ENCODE results near the gene S100PBP. TPM values are rescaled to one million over a fixed set of nuclear protein-coding genes. Genes with fewer than 3 reads are reported as not detected.

S100PBP gene
- total and polyA plus RNA-seq, 3 donors from 2014 or later, result 99.7 to 133 (median 120) TPM

GRCh38 chr1:32885676-32886003 lies 68.2 kb downstream of the S100PBP start:
- H3K4me1 ChIP-seq, result peaks cover 4% of the 10 kb centered on the region

GRCh38 chr1:32886004-32886827 lies 68.8 kb downstream of the S100PBP start, which contains the start of gene HPCA:
Gene HPCA (plus strand): TSS chr1:32886491. CDS start chr1:32888899, 2,408 bp downstream.
- Histone ChIP-seq H3K27ac (no peak within 1 kb of the TSS), H3K36me3 (ENCODE audit: low read depth, missing control alignments) (no peaks in the 10 kb centered on the region), H3K4me1 (peaks cover 4% of the 10 kb centered on the region), H3K27me3 (no peaks in the 10 kb centered on the region), H3K4me3 (peak within 1 kb of the TSS; percentile 20 to 26), H3K9me3 (no peaks in the 10 kb centered on the region)
- TF ChIP-seq CTCF (IDR thresholded peaks at IDR 0.05) (peak; percentile 11 to 43 (median 23)), POLR2A (IDR thresholded peaks at IDR 0.05) (no peak)
- DNase-seq, result peak; percentile 77
- intact Hi-C loops (cut with DNase I; ENCODE audit: low total_unique reads), result no loop called here
- WGBS, 2 donors, result 2% methylated on average over 9 to 62 of the region's 79 CpGs

More at GRCh38 chr1:32885676-32886003, 68.2 kb downstream of the S100PBP start:
- TF ChIP-seq POLR2A (IDR thresholded peaks at IDR 0.05), result no peak
- no peak for TF ChIP-seq CTCF (IDR thresholded peaks at IDR 0.05)
- Histone ChIP-seq H3K27me3 (no peaks in the 10 kb centered on the region), H3K4me3 (no peak overlapping the region), H3K36me3 (ENCODE audit: low read depth, missing control alignments) (no peaks in the 10 kb centered on the region), H3K27ac (no peak overlapping the region), H3K9me3 (no peaks in the 10 kb centered on the region)
- WGBS, 2 donors, result 5 to 7% methylated on average over 8 of the region's 8 CpGs
- intact Hi-C loops (cut with DNase I; ENCODE audit: low total_unique reads), result no loop called here
- DNase-seq, result no peak

GRCh38 chr1:32886828-32887414 lies 69.5 kb downstream of the S100PBP start:
- Histone ChIP-seq H3K4me1 (peaks cover 2% of the 10 kb centered on the region), H3K27me3 (no peaks in the 10 kb centered on the region), H3K27ac (no peak overlapping the region), H3K9me3 (no peaks in the 10 kb centered on the region), H3K36me3 (ENCODE audit: low read depth, missing control alignments) (no peaks in the 10 kb centered on the region), H3K4me3 (peak overlapping the region in 1 of 2 donors; percentile 20)
- no peak for DNase-seq
- TF ChIP-seq CTCF (IDR thresholded peaks at IDR 0.05) (no peak), POLR2A (IDR thresholded peaks at IDR 0.05) (no peak)
- 34 to 43% methylated on average over 8 to 19 of the region's 19 CpGs for WGBS, 2 donors
- intact Hi-C loops (cut with DNase I; ENCODE audit: low total_unique reads), result no loop called here

GRCh38 chr1:32887623-32888022 lies 70.2 kb downstream of the S100PBP start:
- 73 to 84% methylated on average over 12 of the region's 12 CpGs for WGBS, 2 donors
- H3K4me3 ChIP-seq, result no peak overlapping the region
- TF ChIP-seq POLR2A (IDR thresholded peaks at IDR 0.05) (no peak), CTCF (IDR thresholded peaks at IDR 0.05) (no peak)
- H3K27me3 ChIP-seq, result no peaks in the 10 kb centered on the region
- H3K36me3 ChIP-seq (ENCODE audit: low read depth, missing control alignments), result no peaks in the 10 kb centered on the region
- H3K27ac ChIP-seq, result no peak overlapping the region
- intact Hi-C loops (cut with DNase I; ENCODE audit: low total_unique reads), result no loop called here
- H3K4me1 ChIP-seq, result no peaks in the 10 kb centered on the region
- no peak for DNase-seq
- H3K9me3 ChIP-seq, result no peaks in the 10 kb centered on the region

Measured in testis (tissue), 3 donors.